ENCODE results near the gene MAD1L1.

Gene MAD1L1

GRCh38 chr7:1989049-1989860, 243.5 kb downstream of the MAD1L1 start:
- no peak for DNase-seq (ENCODE audit: low read depth)
- H3K4me3 ChIP-seq (ENCODE audit: low read depth, low read length), result no peak overlapping the region
- in situ Hi-C loops (cut with HindIII; ENCODE audit: low sequenced_read_pairs), result no loop called here
- no peak for TF ChIP-seq CTCF (IDR thresholded peaks at IDR 0.05; ENCODE audit: low read depth, low read length, missing control alignments)

GRCh38 chr7:1988533-1988930, 244.2 kb downstream of the MAD1L1 start:
- H3K4me3 ChIP-seq (ENCODE audit: low read depth, low read length), result no peak overlapping the region
- no peak for DNase-seq (ENCODE audit: low read depth)
- TF ChIP-seq CTCF (IDR thresholded peaks at IDR 0.05; ENCODE audit: low read depth, low read length, missing control alignments), result no peak
- in situ Hi-C loops (cut with HindIII; ENCODE audit: low sequenced_read_pairs), result no loop called here

GRCh38 chr7:1987591-1988532, 244.9 kb downstream of the MAD1L1 start:
- in situ Hi-C loops (cut with HindIII; ENCODE audit: low sequenced_read_pairs), result no loop called here
- no peak for TF ChIP-seq CTCF (IDR thresholded peaks at IDR 0.05; ENCODE audit: low read depth, low read length, missing control alignments)
- no peak for DNase-seq (ENCODE audit: low read depth)
- H3K4me3 ChIP-seq (ENCODE audit: low read depth, low read length), result no peak overlapping the region

- TF ChIP-seq CTCF (IDR thresholded peaks at IDR 0.05; ENCODE audit: low read depth, low read length, missing control alignments), result no peak
- DNase-seq (ENCODE audit: low read depth), result no peak
- in situ Hi-C loops (cut with HindIII; ENCODE audit: low sequenced_read_pairs), result no loop called here
- H3K4me3 ChIP-seq (ENCODE audit: low read depth, low read length), result no peak overlapping the region
Observed at GRCh38 chr7:1987084-1987535, 245.6 kb downstream of the MAD1L1 start.

GRCh38 chr7:1986366-1987083, 246.2 kb downstream of the MAD1L1 start:
- no peak for TF ChIP-seq CTCF (IDR thresholded peaks at IDR 0.05; ENCODE audit: low read depth, low read length, missing control alignments)
- H3K4me3 ChIP-seq (ENCODE audit: low read depth, low read length), result no peak overlapping the region
- in situ Hi-C loops (cut with HindIII; ENCODE audit: low sequenced_read_pairs), result no loop called here
- no peak for DNase-seq (ENCODE audit: low read depth)

- DNase-seq (ENCODE audit: low read depth), result no peak
- TF ChIP-seq CTCF (IDR thresholded peaks at IDR 0.05; ENCODE audit: low read depth, low read length, missing control alignments), result no peak
- in situ Hi-C loops (cut with HindIII; ENCODE audit: low sequenced_read_pairs), result no loop called here
- no peak overlapping the region for H3K4me3 ChIP-seq (ENCODE audit: low read depth, low read length)
Observed at GRCh38 chr7:1985936-1986335, 246.8 kb downstream of the MAD1L1 start.

All from astrocyte of the cerebellum (primary cell).